ENCODE measurements around the gene PI4K2B.
"Not testable (repeated sequence)": the region's sequence is repeated elsewhere in the genome, so short reads cannot be mapped to it uniquely, and the experiment has no call there.

Gene PI4K2B

GRCh38 chr4:25211721-25212120 lies 22.1 kb upstream of the PI4K2B start:
- POLR2A ChIA-PET (ENCODE audit: low non-redundant PET): no interaction called here
- TF ChIP-seq CTCF (conservative IDR thresholded peaks at IDR 0.05; ENCODE audit: low read depth): no peak
- CTCF ChIA-PET: no interaction called here
- no peak for DNase-seq (ENCODE audit: low spot score)
- no peak overlapping the region for H3K27ac ChIP-seq

- no peak overlapping the region for H3K27ac ChIP-seq
- CTCF ChIA-PET: no interaction called here
- POLR2A ChIA-PET (ENCODE audit: low non-redundant PET): no interaction called here
- no peak for TF ChIP-seq CTCF (conservative IDR thresholded peaks at IDR 0.05; ENCODE audit: low read depth)
- no peak for DNase-seq (ENCODE audit: low spot score)
Measured at GRCh38 chr4:25212822-25213221, 21.0 kb upstream of the PI4K2B start.

GRCh38 chr4:25213347-25213979 lies 20.4 kb upstream of the PI4K2B start:
- TF ChIP-seq CTCF (conservative IDR thresholded peaks at IDR 0.05; ENCODE audit: low read depth): no peak
- ChIA-PET POLR2A (ENCODE audit: low non-redundant PET) (no interaction called here), CTCF (no interaction called here)
- no peak overlapping the region for H3K27ac ChIP-seq
- no peak for DNase-seq (ENCODE audit: low spot score)

- POLR2A ChIA-PET (ENCODE audit: low non-redundant PET); CTCF ChIA-PET; H3K27ac ChIP-seq: not testable (repeated sequence)
Measured at GRCh38 chr4:25214750-25215149, 19.1 kb upstream of the PI4K2B start.

GRCh38 chr4:25215511-25215910 lies 18.3 kb upstream of the PI4K2B start:
- no peak for DNase-seq (ENCODE audit: low spot score)
- no peak overlapping the region for H3K27ac ChIP-seq
- TF ChIP-seq CTCF (conservative IDR thresholded peaks at IDR 0.05; ENCODE audit: low read depth): no peak
- ChIA-PET CTCF (no interaction called here), POLR2A (ENCODE audit: low non-redundant PET) (interaction anchor here (0.7 kb wide), 1 partner anchor 726 kb away, joined by 4 read pairs; no protein-coding TSS in a partner anchor)

More at GRCh38 chr4:25214750-25215149, 19.1 kb upstream of the PI4K2B start:
- not testable (repeated sequence) for DNase-seq (ENCODE audit: low spot score)

- no peak for DNase-seq (ENCODE audit: low spot score)
- CTCF ChIA-PET: no interaction called here
- POLR2A ChIA-PET (ENCODE audit: low non-redundant PET): no interaction called here
- no peak for TF ChIP-seq CTCF (conservative IDR thresholded peaks at IDR 0.05; ENCODE audit: low read depth)
- no peak overlapping the region for H3K27ac ChIP-seq
Measured at GRCh38 chr4:25221377-25221776, 12.5 kb upstream of the PI4K2B start.

GRCh38 chr4:25223802-25224375 lies 9.9 kb upstream of the PI4K2B start:
- TF ChIP-seq CTCF (conservative IDR thresholded peaks at IDR 0.05; ENCODE audit: low read depth): no peak
- ChIA-PET POLR2A (ENCODE audit: low non-redundant PET) (interaction anchor here (0.8 kb wide), 1 partner anchor 10 kb away, joined by 5 read pairs; no protein-coding TSS in a partner anchor), CTCF (no interaction called here)
- H3K27ac ChIP-seq: no peak overlapping the region
- DNase-seq (ENCODE audit: low spot score): no peak

Measured in RWPE1 (cell line).